Subcutaneous abdominal adipose tissue (tissue), 5 donors: ENCODE results near the gene SSBP2.
A peak's percentile ranks its signal among the peaks of the same experiment; 100 is the strongest.
"Not testable (repeated sequence)": the region's sequence is repeated elsewhere in the genome, so short reads cannot be mapped to it uniquely, and the experiment has no call there.

Experiments used
- H3K27ac ChIP-seq: one replicate; pipeline ENCODE4 v1.7.0; 2013; ENCODE audit warnings: low read depth, mild to moderate bottlenecking, inconsistent platforms, low read length, moderate library complexity
- H3K27me3 ChIP-seq, 5 donors: one replicate each; pipeline ENCODE4 v1.7.0; 2013; ENCODE audit warnings: low read length in 5 of 5, inconsistent platforms in 1 of 5; ENCODE audit not compliant: control insufficient read depth in 5 of 5, insufficient read depth in 4 of 5
- H3K36me3 ChIP-seq, 5 donors: one replicate each; pipeline ENCODE4 v1.7.0; 2013; ENCODE audit warnings: low read length in 5 of 5; ENCODE audit not compliant: control insufficient read depth in 5 of 5, insufficient read depth in 5 of 5
- H3K4me1 ChIP-seq, 5 donors: one replicate each; pipeline ENCODE4 v1.7.0; 2013; ENCODE audit warnings: low read length in 5 of 5, mild to moderate bottlenecking in 3 of 5, moderate library complexity in 1 of 5; ENCODE audit not compliant: control insufficient read depth in 5 of 5, insufficient read depth in 5 of 5
- H3K4me3 ChIP-seq, 5 donors: one replicate each; pipeline ENCODE4 v1.7.0; 2013; ENCODE audit warnings: low read length in 5 of 5, low read depth in 1 of 5
- H3K9ac ChIP-seq, 5 donors: one replicate each; pipeline ENCODE4 v1.7.0; 2013; ENCODE audit warnings: low read length in 5 of 5, mild to moderate bottlenecking in 4 of 5, moderate library complexity in 3 of 5
- H3K9me3 ChIP-seq, 5 donors: one replicate each; pipeline ENCODE4 v1.7.0; 2013; ENCODE audit warnings: low read length in 5 of 5; ENCODE audit not compliant: control insufficient read depth in 5 of 5
- donor health status: healthy.
- donor health status: healthy.
- donor health status: healthy.
- donor health status: healthy.
- donor health status: healthy.

The SSBP2 gene

DNA sequence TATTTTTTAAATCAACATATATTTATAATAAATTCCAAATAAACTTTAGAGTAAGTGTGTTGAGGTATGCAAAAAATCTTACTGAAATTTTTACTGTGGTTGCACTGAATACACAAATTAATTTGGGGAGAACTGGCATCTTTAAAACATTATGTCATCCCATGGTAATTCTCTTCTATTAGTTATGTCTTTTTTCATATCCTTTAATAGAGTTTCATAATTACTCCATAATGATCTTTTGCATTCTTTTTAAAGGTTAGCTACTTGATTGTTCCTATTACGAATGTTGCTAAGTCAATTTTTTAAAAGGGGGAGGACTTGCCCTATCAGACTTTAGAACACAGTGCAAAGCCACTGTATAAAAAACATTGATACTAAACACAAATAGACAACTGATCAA lies 26.8 kb downstream of the SSBP2 start:
- H3K9ac ChIP-seq, result no peak overlapping the region
- H3K4me1 ChIP-seq, result peaks cover 0 to 14% (median 11%) of the 10 kb centered on the region in 5 donors
- no peaks in the 10 kb centered on the region for H3K9me3 ChIP-seq
- no peaks in the 10 kb centered on the region for H3K27me3 ChIP-seq
- no peaks in the 10 kb centered on the region for H3K36me3 ChIP-seq
- H3K4me3 ChIP-seq, result no peak overlapping the region
- H3K27ac ChIP-seq, result no peak overlapping the region

GRCh38 chr5:81721049-81721448 lies 29.8 kb downstream of the SSBP2 start:
- no peak overlapping the region for H3K4me3 ChIP-seq
- no peak overlapping the region for H3K9ac ChIP-seq
- H3K4me1 ChIP-seq, result peaks cover 0 to 23% (median 16%) of the 10 kb centered on the region in 5 donors
- H3K27ac ChIP-seq, result no peak overlapping the region
- H3K9me3 ChIP-seq, result no peaks in the 10 kb centered on the region
- no peaks in the 10 kb centered on the region for H3K36me3 ChIP-seq
- H3K27me3 ChIP-seq, result no peaks in the 10 kb centered on the region

GRCh38 chr5:81719743-81720345 lies 31.1 kb downstream of the SSBP2 start:
- Histone ChIP-seq H3K4me3 (no peak overlapping the region), H3K27me3 (no peaks in the 10 kb centered on the region), H3K4me1 (peaks cover 0 to 25% (median 16%) of the 10 kb centered on the region in 5 donors), H3K9me3 (no peaks in the 10 kb centered on the region), H3K27ac (no peak overlapping the region), H3K36me3 (no peaks in the 10 kb centered on the region), H3K9ac (no peak overlapping the region)

- Histone ChIP-seq H3K27ac (no peak overlapping the region), H3K9ac (peak overlapping the region in 1 of 5 donors; percentile 15), H3K27me3 (no peaks in the 10 kb centered on the region), H3K9me3 (no peaks in the 10 kb centered on the region), H3K4me3 (peak overlapping the region in 1 of 5 donors; percentile 41), H3K36me3 (no peaks in the 10 kb centered on the region), H3K4me1 (peaks cover 0 to 25% (median 16%) of the 10 kb centered on the region in 5 donors)
Observed at GRCh38 chr5:81718300-81718699, 32.6 kb downstream of the SSBP2 start.

GRCh38 chr5:81717860-81718259 lies 33.0 kb downstream of the SSBP2 start:
- H3K9me3 ChIP-seq, result no peaks in the 10 kb centered on the region
- H3K4me3 ChIP-seq, result no peak overlapping the region
- peaks cover 0 to 25% (median 16%) of the 10 kb centered on the region in 5 donors for H3K4me1 ChIP-seq
- no peak overlapping the region for H3K9ac ChIP-seq
- no peak overlapping the region for H3K27ac ChIP-seq
- no peaks in the 10 kb centered on the region for H3K27me3 ChIP-seq
- H3K36me3 ChIP-seq, result no peaks in the 10 kb centered on the region

- Histone ChIP-seq H3K27me3 (no peaks in the 10 kb centered on the region), H3K9ac (no peak overlapping the region), H3K36me3 (no peaks in the 10 kb centered on the region), H3K9me3 (no peaks in the 10 kb centered on the region), H3K4me1 (peaks cover 0 to 22% (median 12%) of the 10 kb centered on the region in 5 donors), H3K27ac (no peak overlapping the region), H3K4me3 (no peak overlapping the region)
Observed at GRCh38 chr5:81717226-81717625, 33.7 kb downstream of the SSBP2 start.

DNA sequence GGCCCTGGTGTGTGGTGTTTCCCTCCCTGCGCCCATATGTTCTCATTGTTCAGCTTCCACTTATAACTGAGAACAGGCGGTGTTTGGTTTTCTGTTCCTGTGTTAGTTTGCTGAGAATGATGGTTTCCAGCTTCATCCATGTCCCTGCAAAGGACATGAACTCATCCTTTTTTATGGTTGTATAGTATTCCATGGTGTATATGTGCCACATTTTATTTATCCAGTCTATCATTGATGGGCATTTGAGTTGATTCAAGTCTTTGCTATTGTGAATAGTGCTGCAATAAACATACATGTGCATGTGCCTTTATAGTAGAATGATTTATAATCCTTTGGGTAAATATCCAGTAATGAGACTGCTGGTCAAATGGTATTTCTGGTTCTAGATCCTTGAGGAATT lies 36.8 kb downstream of the SSBP2 start:
- H3K4me1 ChIP-seq, result peaks cover 0 to 14% (median 4%) of the 10 kb centered on the region in 5 donors
- H3K9ac ChIP-seq, H3K27me3 ChIP-seq, H3K36me3 ChIP-seq, H3K9me3 ChIP-seq, H3K27ac ChIP-seq, H3K4me3 ChIP-seq: not testable (repeated sequence)

- Histone ChIP-seq H3K4me1 (no peaks in the 10 kb centered on the region), H3K27ac (no peak overlapping the region), H3K4me3 (no peak overlapping the region), H3K27me3 (no peaks in the 10 kb centered on the region), H3K9ac (no peak overlapping the region), H3K9me3 (no peaks in the 10 kb centered on the region), H3K36me3 (peaks cover 0 to 2% (median 0%) of the 10 kb centered on the region in 5 donors)
Observed at GRCh38 chr5:81708889-81709288, 42.0 kb downstream of the SSBP2 start.

- Histone ChIP-seq H3K27ac (no peak overlapping the region), H3K27me3 (no peaks in the 10 kb centered on the region), H3K9me3 (peaks cover 0 to 10% (median 0%) of the 10 kb centered on the region in 5 donors), H3K9ac (no peak overlapping the region), H3K4me1 (peaks cover 0 to 2% (median 0%) of the 10 kb centered on the region in 5 donors), H3K36me3 (peaks cover 0 to 7% (median 0%) of the 10 kb centered on the region in 5 donors), H3K4me3 (no peak overlapping the region)
Observed at GRCh38 chr5:81703840-81704239, 47.1 kb downstream of the SSBP2 start.

DNA sequence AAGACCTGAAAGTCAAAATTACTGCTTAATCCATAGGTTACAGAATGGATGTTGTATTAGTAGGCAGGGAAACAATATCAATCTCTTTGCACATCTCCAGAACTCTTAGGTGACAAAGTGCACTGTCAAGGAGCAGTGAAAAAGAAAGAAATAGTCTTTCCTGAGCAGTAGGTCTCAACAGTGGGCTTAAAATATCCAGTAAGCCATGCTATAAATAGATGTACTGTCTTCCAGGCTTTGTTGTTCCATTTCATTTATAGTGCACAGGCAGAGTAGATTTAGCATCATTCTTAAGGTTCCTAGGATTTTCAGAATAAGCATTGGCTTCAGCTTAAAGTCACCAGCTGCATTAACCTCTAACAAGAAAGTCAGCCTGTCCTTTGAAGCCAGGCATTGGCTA lies 50.7 kb downstream of the SSBP2 start:
- no peaks in the 10 kb centered on the region for H3K27me3 ChIP-seq
- peaks cover 0 to 5% (median 0%) of the 10 kb centered on the region in 5 donors for H3K36me3 ChIP-seq
- H3K4me1 ChIP-seq, result peaks cover 0 to 2% (median 0%) of the 10 kb centered on the region in 5 donors
- H3K9me3 ChIP-seq, result peaks cover 0 to 10% (median 0%) of the 10 kb centered on the region in 5 donors
- no peak overlapping the region for H3K9ac ChIP-seq
- H3K4me3 ChIP-seq, result no peak overlapping the region
- no peak overlapping the region for H3K27ac ChIP-seq
